ENCODE results near the gene BICDL1.

GRCh38 chr12:119957135-119957534, 31.9 kb upstream of the BICDL1 start:
- TF ChIP-seq CTCF (IDR thresholded peaks at IDR 0.05) (no peak), POLR2A (IDR thresholded peaks at IDR 0.05) (no peak)

Data from testis (tissue), 2 donors.